Islet precursor cell (in vitro differentiated cells): Measurements from ENCODE around the gene PRKCE.

Experiments used
- DNase-seq: peaks from one replicate; pipeline ENCODE4 v3.0.0-alpha.2; 2018

PRKCE gene

GRCh38 chr2:45651415-45652089 is at the start of gene PRKCE:
Gene PRKCE (plus strand): TSS chr2:45651675.
- DNase-seq = peak; percentile 63

GRCh38 chr2:45602624-45603023 is 48.9 kb upstream of the PRKCE start:
- no peak for DNase-seq

- no peak for DNase-seq
Measured at GRCh38 chr2:45605116-45605515, 46.4 kb upstream of the PRKCE start.

- no peak for DNase-seq
Measured at GRCh38 chr2:45606796-45607195, 44.7 kb upstream of the PRKCE start.

- peak; percentile 53 for DNase-seq
Measured at GRCh38 chr2:45607701-45608100, 43.8 kb upstream of the PRKCE start.

- peak; percentile 76 for DNase-seq
Measured at GRCh38 chr2:45610281-45611019, 41.0 kb upstream of the PRKCE start.

GRCh38 chr2:45611020-45611859 is 40.2 kb upstream of the PRKCE start, which contains the start of gene SRBD1:
Gene SRBD1 (minus strand): TSS chr2:45611267. CDS start chr2:45605441, 5,826 bp downstream.
- DNase-seq = peak; percentile 97

GRCh38 chr2:45612285-45612684 is 39.2 kb upstream of the PRKCE start:
- DNase-seq = peak; percentile 67

GRCh38 chr2:45612731-45613130 is 38.7 kb upstream of the PRKCE start:
- DNase-seq = no peak

GRCh38 chr2:45614330-45614729 is 37.1 kb upstream of the PRKCE start:
- no peak for DNase-seq

GRCh38 chr2:45614871-45615415 is 36.5 kb upstream of the PRKCE start:
- no peak for DNase-seq

- no peak for DNase-seq
Measured at GRCh38 chr2:45616658-45617411, 34.6 kb upstream of the PRKCE start.

GRCh38 chr2:45617496-45617895 is 34.0 kb upstream of the PRKCE start:
- DNase-seq = no peak

GRCh38 chr2:45622336-45623075 is 29.0 kb upstream of the PRKCE start:
- DNase-seq = no peak

- DNase-seq = no peak
Measured at GRCh38 chr2:45623098-45623497, 28.4 kb upstream of the PRKCE start.

GRCh38 chr2:45625824-45626223 is 25.7 kb upstream of the PRKCE start:
- DNase-seq = no peak

- DNase-seq = no peak
Measured at GRCh38 chr2:45626387-45627221, 24.9 kb upstream of the PRKCE start.

- DNase-seq = peak; percentile 79
Measured at GRCh38 chr2:45627911-45628310, 23.6 kb upstream of the PRKCE start.

GRCh38 chr2:45629971-45630370 is 21.5 kb upstream of the PRKCE start:
- DNase-seq = no peak

- DNase-seq = no peak
Measured at GRCh38 chr2:45631319-45631718, 20.2 kb upstream of the PRKCE start.

- no peak for DNase-seq
Measured at GRCh38 chr2:45631955-45632354, 19.5 kb upstream of the PRKCE start.
